Neutrophil (primary cell): Measurements from ENCODE around the gene RSRC2.

ENCODE experiments used
- H3K27ac ChIP-seq: fragments of 200-600 bp; sonication (generic); 2 replicates; pipeline ENCODE4 v1.5.1; 2016; ENCODE audit warnings: mild to moderate bottlenecking, moderate library complexity
- H3K27me3 ChIP-seq: fragments of 200-600 bp; sonication (generic); 2 replicates; pipeline ENCODE4 v1.6.0; 2016; ENCODE audit warnings: mild to moderate bottlenecking
- H3K36me3 ChIP-seq: fragments of 200-600 bp; sonication (generic); 2 replicates; pipeline ENCODE4 v1.5.1; 2017
- H3K4me1 ChIP-seq, 2 experiments: fragments of 200-600 bp in 1 of 2; sonication (generic) in 1 of 2; 1 replicate in 1 of 2; 2 replicates in 1 of 2; pipeline versions ENCODE4 v1.5.1 to v1.6.1; 2013 to 2016; ENCODE audit warnings: low read depth in 1 of 2, low read length in 1 of 2, mild to moderate bottlenecking in 1 of 2, moderate library complexity in 1 of 2; ENCODE audit not compliant: control insufficient read depth in 1 of 2, insufficient read depth in 1 of 2
- H3K4me3 ChIP-seq, 2 experiments: fragments of 200-600 bp in 1 of 2; sonication (generic) in 1 of 2; 1 replicate in 1 of 2; 2 replicates in 1 of 2; pipeline ENCODE4 v1.5.1; 2013 to 2016; ENCODE audit warnings: low read depth in 1 of 2, low read length in 1 of 2, mild to moderate bottlenecking in 1 of 2, moderate library complexity in 1 of 2
- H3K9me3 ChIP-seq: fragments of 200-600 bp; sonication (generic); 2 replicates; pipeline ENCODE4 v1.5.1; 2016
- CTCF ChIP-seq: fragments of 200-600 bp; sonication (generic); IDR thresholded peaks from 2 replicates; pipeline ENCODE4 v1.5.1; 2016; ENCODE audit warnings: antibody characterized with exemption

RSRC2 gene

GRCh38 chr12:122538496-122538895, 11.8 kb upstream of the RSRC2 start:
- no peaks in the 10 kb centered on the region for H3K4me1 ChIP-seq
- H3K27ac ChIP-seq, result no peak overlapping the region
- H3K36me3 ChIP-seq, result peaks cover 19% of the 10 kb centered on the region
- H3K4me3 ChIP-seq, result no peak overlapping the region
- no peaks in the 10 kb centered on the region for H3K27me3 ChIP-seq
- no peaks in the 10 kb centered on the region for H3K9me3 ChIP-seq
- TF ChIP-seq CTCF, result no peak

GRCh38 chr12:122537021-122537420, 10.3 kb upstream of the RSRC2 start:
- Histone ChIP-seq H3K27me3 (no peaks in the 10 kb centered on the region), H3K4me3 (no peak overlapping the region), H3K27ac (no peak overlapping the region), H3K9me3 (no peaks in the 10 kb centered on the region), H3K4me1 (no peaks in the 10 kb centered on the region), H3K36me3 (peaks cover 6% of the 10 kb centered on the region)
- TF ChIP-seq CTCF, result no peak

- no peaks in the 10 kb centered on the region for H3K9me3 ChIP-seq
- no peaks in the 10 kb centered on the region for H3K27me3 ChIP-seq
- H3K27ac ChIP-seq, result no peak overlapping the region
- no peak overlapping the region for H3K4me3 ChIP-seq
- H3K4me1 ChIP-seq, result no peaks in the 10 kb centered on the region
- TF ChIP-seq CTCF, result no peak
- peaks cover 6% of the 10 kb centered on the region for H3K36me3 ChIP-seq
Observed at GRCh38 chr12:122533856-122534255, 7.1 kb upstream of the RSRC2 start.

GRCh38 chr12:122528992-122529391, 2.3 kb upstream of the RSRC2 start:
- Histone ChIP-seq H3K4me3 (no peak overlapping the region), H3K36me3 (peaks cover 7% of the 10 kb centered on the region), H3K4me1 (peaks cover 26 to 33% of the 10 kb centered on the region in 2 experiments), H3K27me3 (no peaks in the 10 kb centered on the region), H3K9me3 (no peaks in the 10 kb centered on the region), H3K27ac (no peak overlapping the region)
- TF ChIP-seq CTCF, result no peak

- Histone ChIP-seq H3K9me3 (no peaks in the 10 kb centered on the region), H3K4me1 (peaks cover 29 to 37% of the 10 kb centered on the region in 2 experiments), H3K36me3 (peaks cover 7% of the 10 kb centered on the region), H3K27ac (no peak overlapping the region), H3K4me3 (no peak overlapping the region), H3K27me3 (no peaks in the 10 kb centered on the region)
- no peak for TF ChIP-seq CTCF
Observed at GRCh38 chr12:122528582-122528981, 1.8 kb upstream of the RSRC2 start.

GRCh38 chr12:122527478-122527944, 775 bp upstream of the RSRC2 start:
- Histone ChIP-seq H3K27me3 (no peaks in the 10 kb centered on the region), H3K4me1 (peaks cover 37 to 47% of the 10 kb centered on the region in 2 experiments), H3K27ac (peak overlapping the region; percentile 99), H3K36me3 (peaks cover 7% of the 10 kb centered on the region), H3K4me3 (peak overlapping the region; percentile 61 to 88), H3K9me3 (no peaks in the 10 kb centered on the region)
- TF ChIP-seq CTCF, result no peak
